ENCODE results near the gene ITPK1. TPM values are rescaled to one million over a fixed set of nuclear protein-coding genes. Genes with fewer than 3 reads are reported as not detected.

Gene ITPK1
- total and polyA plus RNA-seq, 2 donors (not counting 3 experiments of a cell fraction or from before 2014, with no cell fraction given), result 39.6 to 51.8 TPM

DNA sequence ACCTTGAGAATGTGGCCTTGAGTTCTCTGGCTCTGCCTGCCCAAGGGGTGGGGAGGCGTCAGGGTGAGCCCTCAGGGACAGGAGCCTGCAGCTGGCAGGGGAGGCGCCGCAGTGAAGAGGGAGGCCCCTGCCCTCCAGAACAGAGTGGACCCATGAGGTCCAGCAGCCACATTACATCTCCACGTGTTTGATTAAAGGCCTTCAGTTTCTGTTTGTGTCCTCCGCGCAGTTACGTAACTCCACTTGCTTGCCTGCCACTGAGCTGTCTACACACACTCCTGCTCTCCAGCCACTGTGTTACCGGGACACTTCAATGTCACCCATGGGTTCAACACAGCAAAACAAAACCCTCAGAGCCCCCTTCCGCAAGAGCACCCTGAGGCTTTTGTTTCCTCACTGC, 122.4 kb downstream of the ITPK1 start:
- no peak overlapping the region for H3K27ac ChIP-seq (ENCODE audit: insufficient read depth, low read depth, low read length)
- DNase-seq (ENCODE audit: low read depth, low spot score) (no peak), FAIRE-seq (no peak)
- intact Hi-C loops (cut with micrococcal nuclease) (no loop called here), dilution Hi-C loops (cut with MboI; ENCODE audit: extremely low pct_ligation_motif_present, low sequenced_read_pairs) (no loop called here)
- H3K4me3 ChIP-seq (replicated peaks in 1 of 3; ENCODE audit: insufficient read depth in 1 of 3, low read depth in 1 of 3, low read length in 3 of 3), result no peak overlapping the region
- no peak overlapping the region for H3K9ac ChIP-seq (replicated peaks; ENCODE audit: extremely low read depth, insufficient read depth, low read length)
- no TSS peak for BruUV-seq (replicated peaks)
- H3K79me2 ChIP-seq (ENCODE audit: control insufficient read depth, insufficient read depth, low read length), result no peaks in the 10 kb centered on the region
- no peak overlapping the region for H2AFZ ChIP-seq (ENCODE audit: low read depth, low read length)
- H3K36me3 ChIP-seq (ENCODE audit: control insufficient read depth in 2 of 2, extremely low read depth in 1 of 2, insufficient read depth in 2 of 2, low read length in 2 of 2), result no peaks in the 10 kb centered on the region
- CTCF ChIA-PET, result no interaction called here
- H3K9me1 ChIP-seq (replicated peaks; ENCODE audit: control insufficient read depth, extremely low read depth, insufficient read depth, low read length), result no peaks in the 10 kb centered on the region
- POLR2A ChIA-PET, result no interaction called here
- H3K27me3 ChIP-seq (ENCODE audit: control insufficient read depth in 2 of 2, insufficient read depth in 2 of 2, low read length in 2 of 2), result no peaks in the 10 kb centered on the region
- H3K9me3 ChIP-seq (replicated peaks; ENCODE audit: control insufficient read depth, insufficient read depth, low read length), result no peaks in the 10 kb centered on the region
- TF ChIP-seq FOS (IDR thresholded peaks at IDR 0.05; ENCODE audit: borderline replicate concordance, insufficient read depth, low read length) (no peak), JUN (IDR thresholded peaks at IDR 0.05; ENCODE audit: borderline replicate concordance, insufficient read depth, insufficient read length, low read depth) (no peak), GATA2 (IDR thresholded peaks at IDR 0.05; ENCODE audit: insufficient read depth, insufficient read length, low read depth, low read length) (no peak), POLR2AphosphoS5 (IDR thresholded peaks at IDR 0.05; ENCODE audit: insufficient read depth, low read depth, low read length) (no peak), POLR2A (IDR thresholded peaks at IDR 0.05; ENCODE audit: low read depth, low read length) (no peak), CTCF (IDR thresholded peaks at IDR 0.05; ENCODE audit: extremely low read depth in 1 of 2, insufficient read depth in 1 of 2, low read depth in 1 of 2, low read length in 2 of 2) (no peak), EZH2 (IDR thresholded peaks at IDR 0.05; ENCODE audit: borderline replicate concordance, low read depth, low read length, severe bottlenecking) (no peak), MYC (IDR thresholded peaks at IDR 0.05; ENCODE audit: low read depth, low read length) (no peak)
- TF ChIP-seq, protein P1, sequence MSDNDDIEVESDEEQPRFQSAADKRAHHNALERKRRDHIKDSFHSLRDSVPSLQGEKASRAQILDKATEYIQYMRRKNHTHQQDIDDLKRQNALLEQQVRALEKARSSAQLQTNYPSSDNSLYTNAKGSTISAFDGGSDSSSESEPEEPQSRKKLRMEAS (IDR thresholded peaks at IDR 0.05; ENCODE audit: insufficient read depth, insufficient read length), result no peak
- no peak overlapping the region for H3K4me2 ChIP-seq (ENCODE audit: insufficient read depth, low read length)
- H4K20me1 ChIP-seq (replicated peaks; ENCODE audit: control insufficient read depth, extremely low read depth, insufficient read depth, low read length), result no peaks in the 10 kb centered on the region
- no peaks in the 10 kb centered on the region for H3K4me1 ChIP-seq (ENCODE audit: control insufficient read depth, extremely low read depth, insufficient read depth, low read length)
